ENCODE results near the gene BMP6.

- no peak for TF ChIP-seq POLR2A (IDR thresholded peaks at IDR 0.05)
- TF ChIP-seq, protein P1, sequence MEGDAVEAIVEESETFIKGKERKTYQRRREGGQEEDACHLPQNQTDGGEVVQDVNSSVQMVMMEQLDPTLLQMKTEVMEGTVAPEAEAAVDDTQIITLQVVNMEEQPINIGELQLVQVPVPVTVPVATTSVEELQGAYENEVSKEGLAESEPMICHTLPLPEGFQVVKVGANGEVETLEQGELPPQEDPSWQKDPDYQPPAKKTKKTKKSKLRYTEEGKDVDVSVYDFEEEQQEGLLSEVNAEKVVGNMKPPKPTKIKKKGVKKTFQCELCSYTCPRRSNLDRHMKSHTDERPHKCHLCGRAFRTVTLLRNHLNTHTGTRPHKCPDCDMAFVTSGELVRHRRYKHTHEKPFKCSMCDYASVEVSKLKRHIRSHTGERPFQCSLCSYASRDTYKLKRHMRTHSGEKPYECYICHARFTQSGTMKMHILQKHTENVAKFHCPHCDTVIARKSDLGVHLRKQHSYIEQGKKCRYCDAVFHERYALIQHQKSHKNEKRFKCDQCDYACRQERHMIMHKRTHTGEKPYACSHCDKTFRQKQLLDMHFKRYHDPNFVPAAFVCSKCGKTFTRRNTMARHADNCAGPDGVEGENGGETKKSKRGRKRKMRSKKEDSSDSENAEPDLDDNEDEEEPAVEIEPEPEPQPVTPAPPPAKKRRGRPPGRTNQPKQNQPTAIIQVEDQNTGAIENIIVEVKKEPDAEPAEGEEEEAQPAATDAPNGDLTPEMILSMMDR (IDR thresholded peaks at IDR 0.05) = no peak
These were observed 50.6 kb downstream of the BMP6 start for GRCh38 chr6:7776509-7776908.

Data from vagina (tissue), 2 donors.